ENCODE data around the gene GPR137B. TPM values are rescaled to one million over a fixed set of nuclear protein-coding genes. Genes with fewer than 3 reads are reported as not detected.
A peak's percentile ranks its signal among the peaks of the same experiment; 100 is the strongest.
"Not testable (repeated sequence)": the region's sequence is repeated elsewhere in the genome, so short reads cannot be mapped to it uniquely, and the experiment has no call there.

Gene GPR137B, protein sequence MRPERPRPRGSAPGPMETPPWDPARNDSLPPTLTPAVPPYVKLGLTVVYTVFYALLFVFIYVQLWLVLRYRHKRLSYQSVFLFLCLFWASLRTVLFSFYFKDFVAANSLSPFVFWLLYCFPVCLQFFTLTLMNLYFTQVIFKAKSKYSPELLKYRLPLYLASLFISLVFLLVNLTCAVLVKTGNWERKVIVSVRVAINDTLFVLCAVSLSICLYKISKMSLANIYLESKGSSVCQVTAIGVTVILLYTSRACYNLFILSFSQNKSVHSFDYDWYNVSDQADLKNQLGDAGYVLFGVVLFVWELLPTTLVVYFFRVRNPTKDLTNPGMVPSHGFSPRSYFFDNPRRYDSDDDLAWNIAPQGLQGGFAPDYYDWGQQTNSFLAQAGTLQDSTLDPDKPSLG
- 16.0 and 24.6 TPM in 2 replicates for total RNA-seq (ENCODE audit: low replicate concordance)
- long read RNA-seq, transcript GPR137B-202 (7 exons, 2,042 nt) = major isoform, 7 of 15 reads
- long read RNA-seq, partial matches to known transcripts = 3 of 15 reads
- long read RNA-seq, other reads (novel, unspliced or antisense) = 5 of 15 reads

DNA sequence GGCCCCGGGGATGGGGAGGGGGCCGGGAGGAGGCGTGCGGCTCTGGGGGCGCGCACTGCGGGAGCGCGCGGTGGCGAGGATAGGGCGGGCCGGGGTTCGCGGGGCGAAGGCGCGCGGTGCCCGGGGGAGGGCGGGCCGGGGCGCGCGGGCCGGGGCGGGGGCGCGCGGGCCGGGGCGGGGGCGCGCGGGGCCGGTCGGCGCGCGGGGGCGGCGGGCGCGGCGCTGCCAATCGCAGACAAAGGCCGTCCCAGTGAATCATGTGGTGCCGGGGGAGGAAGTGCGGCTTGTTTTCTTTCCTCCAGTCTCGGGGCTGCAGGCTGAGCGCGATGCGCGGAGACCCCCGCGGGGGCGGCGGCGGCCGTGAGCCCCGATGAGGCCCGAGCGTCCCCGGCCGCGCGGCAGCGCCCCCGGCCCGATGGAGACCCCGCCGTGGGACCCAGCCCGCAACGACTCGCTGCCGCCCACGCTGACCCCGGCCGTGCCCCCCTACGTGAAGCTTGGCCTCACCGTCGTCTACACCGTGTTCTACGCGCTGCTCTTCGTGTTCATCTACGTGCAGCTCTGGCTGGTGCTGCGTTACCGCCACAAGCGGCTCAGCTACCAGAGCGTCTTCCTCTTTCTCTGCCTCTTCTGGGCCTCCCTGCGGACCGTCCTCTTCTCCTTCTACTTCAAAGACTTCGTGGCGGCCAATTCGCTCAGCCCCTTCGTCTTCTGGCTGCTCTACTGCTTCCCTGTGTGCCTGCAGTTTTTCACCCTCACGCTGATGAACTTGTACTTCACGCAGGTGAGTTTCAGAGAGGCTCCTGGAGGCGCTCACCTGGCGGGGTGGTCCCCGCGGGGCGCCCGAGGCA is at the start of gene GPR137B:
TSS of gene GPR137B (plus strand) at position 287 of the 851 bp plus-strand sequence. CDS start at position 371, 84 bp downstream.
- peak within 1 kb of the TSS; percentile 98 for H3K4me3 Mint-ChIP-seq
- H3K27me3 Mint-ChIP-seq = peaks cover 46% of the 10 kb centered on the region
- TF ChIP-seq, protein P1, sequence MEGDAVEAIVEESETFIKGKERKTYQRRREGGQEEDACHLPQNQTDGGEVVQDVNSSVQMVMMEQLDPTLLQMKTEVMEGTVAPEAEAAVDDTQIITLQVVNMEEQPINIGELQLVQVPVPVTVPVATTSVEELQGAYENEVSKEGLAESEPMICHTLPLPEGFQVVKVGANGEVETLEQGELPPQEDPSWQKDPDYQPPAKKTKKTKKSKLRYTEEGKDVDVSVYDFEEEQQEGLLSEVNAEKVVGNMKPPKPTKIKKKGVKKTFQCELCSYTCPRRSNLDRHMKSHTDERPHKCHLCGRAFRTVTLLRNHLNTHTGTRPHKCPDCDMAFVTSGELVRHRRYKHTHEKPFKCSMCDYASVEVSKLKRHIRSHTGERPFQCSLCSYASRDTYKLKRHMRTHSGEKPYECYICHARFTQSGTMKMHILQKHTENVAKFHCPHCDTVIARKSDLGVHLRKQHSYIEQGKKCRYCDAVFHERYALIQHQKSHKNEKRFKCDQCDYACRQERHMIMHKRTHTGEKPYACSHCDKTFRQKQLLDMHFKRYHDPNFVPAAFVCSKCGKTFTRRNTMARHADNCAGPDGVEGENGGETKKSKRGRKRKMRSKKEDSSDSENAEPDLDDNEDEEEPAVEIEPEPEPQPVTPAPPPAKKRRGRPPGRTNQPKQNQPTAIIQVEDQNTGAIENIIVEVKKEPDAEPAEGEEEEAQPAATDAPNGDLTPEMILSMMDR (conservative IDR thresholded peaks at IDR 0.05) = no peak
- H3K4me1 Mint-ChIP-seq (ENCODE audit: unreplicated experiment) = peaks cover 35% of the 10 kb centered on the region
- peaks cover 3% of the 10 kb centered on the region for H3K36me3 Mint-ChIP-seq
- no peaks in the 10 kb centered on the region for H3K9me3 Mint-ChIP-seq
- H3K27ac Mint-ChIP-seq = peak within 1 kb of the TSS; percentile 87
- no peak for DNase-seq (ENCODE audit: extremely low spot score, unreplicated experiment)

DNA sequence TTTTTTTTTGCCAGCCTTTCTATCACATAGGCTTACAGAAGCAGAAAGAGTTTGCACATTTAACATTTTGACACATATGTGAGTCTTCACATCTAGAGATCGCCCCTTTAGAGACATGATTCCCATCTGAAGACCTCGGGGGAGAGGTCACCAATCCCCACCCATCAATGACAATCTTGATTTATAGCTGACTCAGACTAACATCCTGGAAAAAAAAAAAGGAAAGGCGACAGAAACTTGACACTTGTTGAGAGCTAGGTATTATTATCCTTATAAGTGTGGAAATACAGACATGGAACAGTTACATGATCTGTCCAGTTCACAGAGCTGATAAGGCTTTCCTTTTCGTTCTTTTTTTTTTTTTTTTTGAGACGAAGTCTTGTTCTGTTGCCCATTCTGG is 49.4 kb upstream of the GPR137B start:
- H3K27me3 Mint-ChIP-seq = no peaks in the 10 kb centered on the region
- DNase-seq (ENCODE audit: extremely low spot score, unreplicated experiment) = no peak
- TF ChIP-seq, protein P1 (conservative IDR thresholded peaks at IDR 0.05) = no peak
- H3K27ac Mint-ChIP-seq = no peak overlapping the region
- no peaks in the 10 kb centered on the region for H3K9me3 Mint-ChIP-seq
- H3K4me3 Mint-ChIP-seq = no peak overlapping the region
- H3K36me3 Mint-ChIP-seq = no peaks in the 10 kb centered on the region
- H3K4me1 Mint-ChIP-seq (ENCODE audit: unreplicated experiment) = no peaks in the 10 kb centered on the region

DNA sequence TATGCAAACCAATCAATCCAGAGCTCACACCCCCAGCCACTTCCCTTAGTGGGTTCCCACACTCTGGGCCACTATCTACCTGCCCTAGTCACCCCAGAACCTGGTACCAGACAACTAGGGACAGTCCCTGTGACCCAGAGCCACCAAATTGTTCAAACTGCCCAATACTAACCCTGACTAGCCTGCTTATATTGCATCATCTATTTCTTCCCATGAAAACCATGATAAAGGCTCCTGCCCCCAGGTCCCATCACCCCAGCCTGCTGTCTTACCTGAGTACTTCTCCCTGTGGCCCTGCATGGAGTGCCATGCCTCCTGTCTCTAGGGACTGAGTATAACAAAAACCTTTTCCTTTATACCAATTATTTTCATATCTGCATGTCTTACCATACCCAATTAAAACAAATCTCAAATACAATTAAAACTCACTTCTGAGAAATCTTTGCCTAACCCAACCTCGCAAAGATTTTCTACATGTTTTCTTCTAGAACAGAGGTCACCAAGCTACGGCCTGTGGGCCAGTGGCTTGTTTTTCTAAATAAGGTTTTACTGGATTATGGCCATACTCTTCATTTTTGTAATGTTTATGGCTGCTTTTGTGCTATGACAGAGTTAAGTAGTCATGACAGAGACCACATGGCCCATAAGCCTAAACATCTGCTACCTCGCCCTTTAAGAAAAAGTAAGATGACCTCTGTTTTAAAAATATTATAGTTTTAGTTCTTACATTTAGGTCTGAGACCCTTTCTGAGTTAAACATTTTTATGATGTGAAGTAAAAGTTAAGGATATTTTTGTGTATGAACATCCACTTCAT is 46.4 kb upstream of the GPR137B start:
- Mint-ChIP-seq H3K4me1 (ENCODE audit: unreplicated experiment) (no peaks in the 10 kb centered on the region), H3K27me3 (no peaks in the 10 kb centered on the region), H3K27ac (no peak overlapping the region), H3K36me3 (no peaks in the 10 kb centered on the region), H3K4me3 (no peak overlapping the region), H3K9me3 (no peaks in the 10 kb centered on the region)
- no peak for DNase-seq (ENCODE audit: extremely low spot score, unreplicated experiment)
- TF ChIP-seq, protein P1 (conservative IDR thresholded peaks at IDR 0.05) = no peak

DNA sequence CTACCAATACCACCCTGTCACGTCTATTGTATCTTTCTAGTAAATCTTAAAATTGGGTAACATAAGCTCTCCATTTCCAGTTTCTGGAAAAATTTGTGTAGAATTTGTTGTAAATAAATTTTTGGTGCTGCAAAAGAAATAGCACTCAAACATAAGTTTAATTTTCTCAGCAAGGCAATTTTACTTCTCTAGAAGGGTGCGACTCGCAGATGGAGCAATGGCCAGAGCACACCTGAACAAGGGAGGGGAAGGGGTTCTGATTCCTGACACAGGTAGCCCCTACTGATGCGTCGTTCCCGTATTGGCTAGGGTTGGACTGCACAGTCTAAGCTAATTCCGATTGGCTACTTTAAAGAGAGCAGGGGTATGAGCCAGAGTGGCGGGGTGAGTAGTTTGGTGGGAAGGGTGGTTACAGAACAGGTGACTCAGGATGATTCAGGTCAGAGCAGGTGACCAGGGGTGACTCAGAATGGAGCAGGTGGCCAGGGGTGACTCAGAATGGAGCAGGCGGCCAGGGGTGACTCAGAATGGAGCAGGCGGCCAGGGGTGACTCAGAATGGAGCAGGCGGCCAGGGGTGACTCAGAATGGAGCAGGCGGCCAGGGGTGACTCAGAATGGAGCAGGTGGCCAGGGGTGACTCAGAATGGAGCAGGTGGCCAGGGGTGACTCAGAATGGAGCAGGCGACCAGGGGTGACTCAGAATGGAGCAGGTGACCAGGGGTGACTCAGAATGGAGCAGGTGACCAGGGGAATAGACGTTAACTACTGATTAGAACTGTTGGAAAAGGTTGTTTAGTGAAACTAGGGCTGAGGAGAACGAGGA is 45.5 kb upstream of the GPR137B start:
- not testable (repeated sequence) for H3K4me3 Mint-ChIP-seq; H3K9me3 Mint-ChIP-seq; H3K36me3 Mint-ChIP-seq; H3K4me1 Mint-ChIP-seq (ENCODE audit: unreplicated experiment); H3K27me3 Mint-ChIP-seq
- DNase-seq (ENCODE audit: extremely low spot score, unreplicated experiment) = peak; percentile 96
- peak overlapping the region; percentile 90 for H3K27ac Mint-ChIP-seq

DNA sequence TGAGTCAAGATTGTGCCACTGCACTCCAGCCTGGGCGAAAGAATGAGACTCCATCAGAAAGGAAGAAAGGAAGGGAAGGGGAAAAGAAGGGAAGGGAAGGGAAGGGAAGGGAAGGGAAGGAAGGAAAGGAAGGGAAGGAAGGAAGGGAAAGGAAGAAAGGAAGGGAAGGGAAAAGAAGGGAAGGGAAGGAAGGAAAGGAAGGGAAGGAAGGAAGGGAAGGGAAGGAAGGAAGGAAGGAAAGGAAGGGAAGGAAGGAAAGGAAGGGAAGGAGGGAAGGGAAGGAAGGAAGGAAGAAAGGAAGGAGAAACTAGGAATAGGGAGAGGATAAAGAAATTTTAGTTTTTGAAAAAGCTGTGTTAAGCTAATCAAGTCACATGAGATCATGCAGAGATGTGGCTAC is 44.1 kb upstream of the GPR137B start:
- Mint-ChIP-seq H3K36me3 (no peaks in the 10 kb centered on the region), H3K4me3 (no peak overlapping the region), H3K4me1 (ENCODE audit: unreplicated experiment) (no peaks in the 10 kb centered on the region), H3K27me3 (no peaks in the 10 kb centered on the region), H3K9me3 (no peaks in the 10 kb centered on the region), H3K27ac (no peak overlapping the region)
- TF ChIP-seq, protein P1 (conservative IDR thresholded peaks at IDR 0.05) = no peak
- DNase-seq (ENCODE audit: extremely low spot score, unreplicated experiment) = no peak

All from type B pancreatic cell (in vitro differentiated cells).